H1 (cell line): ENCODE measurements around the gene TRIM40. TPM values are rescaled to one million over a fixed set of nuclear protein-coding genes. Genes with fewer than 3 reads are reported as not detected.

Source experiments
- CTCF ChIA-PET: fragments of 300-600 bp; sonication (Branson Sonifier 250); formaldehyde crosslinking; loops from one replicate; lab custom pipeline; 2021; ENCODE audit not compliant: partially characterized antibody; lab: Charles Lee
- POLR2A ChIA-PET: fragments of 300-600 bp; sonication (Branson Sonifier 250); formaldehyde crosslinking; loops from one replicate; lab custom pipeline; 2021; ENCODE audit warnings: inconsistent platforms; ENCODE audit not compliant: partially characterized antibody; lab: Charles Lee
- DNase-seq, 2 experiments: peaks; one replicate each; pipeline versions ENCODE4 v3.0.0 to v3.0.0-alpha.2; 2010 to 2022; ENCODE audit warnings: low spot score in 2 of 2, low read depth in 1 of 2, mixed read lengths in 1 of 2
- FAIRE-seq: peaks from 2 replicates; lab custom pipeline; 2011; peaks lifted over from hg19 to GRCh38; lab: Jason Lieb, UNC
- H2AFZ ChIP-seq: 2 replicates; pipeline ENCODE4 v1.8.1; 2012; ENCODE audit warnings: low read length, inconsistent platforms
- H2AK5ac ChIP-seq: 2 replicates; pipeline ENCODE4 v1.6.1; 2013; ENCODE audit warnings: low read depth, low read length
- H2BK120ac ChIP-seq: replicated peaks from 2 replicates; pipeline ENCODE3; 2013; ENCODE audit warnings: low read depth, low read length, inconsistent platforms
- H2BK12ac ChIP-seq: 2 replicates; pipeline ENCODE4 v1.6.1; 2013; ENCODE audit warnings: low read depth, low read length
- H2BK15ac ChIP-seq: 2 replicates; pipeline ENCODE4 v1.6.1; 2013; ENCODE audit warnings: low read length
- H2BK20ac ChIP-seq: 2 replicates; pipeline ENCODE4 v1.6.1; 2013; ENCODE audit warnings: low read length
- H2BK5ac ChIP-seq: 2 replicates; pipeline ENCODE4 v1.6.1; 2013; ENCODE audit warnings: low read depth, low read length
- H3K14ac ChIP-seq: 2 replicates; pipeline ENCODE4 v1.6.1; 2013; ENCODE audit warnings: inconsistent platforms; ENCODE audit not compliant: insufficient read length
- H3K18ac ChIP-seq: 2 replicates; pipeline ENCODE4 v1.6.1; 2013; ENCODE audit warnings: low read length; ENCODE audit errors: extremely low read depth
- H3K23ac ChIP-seq: 2 replicates; pipeline ENCODE4 v1.6.1; 2013; ENCODE audit warnings: inconsistent platforms; ENCODE audit not compliant: insufficient read length
- H3K23me2 ChIP-seq: 2 replicates; pipeline ENCODE4 v1.6.1; 2013; ENCODE audit warnings: low read depth, low read length
- H3K27ac ChIP-seq: 2 replicates; pipeline ENCODE4 v1.6.1; 2011; ENCODE audit warnings: low read depth, low read length, inconsistent platforms
- H3K27me3 ChIP-seq, 4 experiments: replicated peaks in 1 of 4; 1 replicate in 1 of 4; 2 replicates in 3 of 4; pipeline versions ENCODE4 v1.6.1 to v1.8.1; 2011 to 2013; ENCODE audit warnings: low read length in 3 of 4, mild to moderate bottlenecking in 3 of 4, inconsistent platforms in 2 of 4, mixed read lengths in 2 of 4, moderate library complexity in 1 of 4; ENCODE audit not compliant: control insufficient read depth in 3 of 4, insufficient read depth in 3 of 4; ENCODE audit errors: extremely low read depth in 1 of 4
- H3K36me3 ChIP-seq, 4 experiments: 2 replicates each; pipeline versions ENCODE4 v1.6.1 to v1.8.1; 2011 to 2013; ENCODE audit warnings: mild to moderate bottlenecking in 4 of 4, low read length in 3 of 4, moderate library complexity in 2 of 4, control low read depth in 1 of 4, inconsistent platforms in 1 of 4; ENCODE audit not compliant: insufficient read depth in 4 of 4, control insufficient read depth in 2 of 4
- H3K4ac ChIP-seq: replicated peaks from 2 replicates; pipeline ENCODE3; 2013; ENCODE audit warnings: low read length, low read depth, mixed read lengths, inconsistent platforms; ENCODE audit not compliant: insufficient read length
- H3K4me1 ChIP-seq, 4 experiments: replicated peaks in 1 of 4; 1 replicate in 1 of 4; 2 replicates in 3 of 4; pipeline versions ENCODE4 v1.6.1 to v1.8.1; 2011 to 2013; ENCODE audit warnings: low read length in 3 of 4, inconsistent platforms in 2 of 4, mixed read lengths in 1 of 4; ENCODE audit not compliant: insufficient read depth in 4 of 4, control insufficient read depth in 3 of 4
- H3K4me2 ChIP-seq, 2 experiments: 2 replicates each; pipeline versions ENCODE4 v1.6.1 to v1.8.1; 2011 to 2013; ENCODE audit warnings: low read depth in 2 of 2, low read length in 2 of 2, control low read depth in 1 of 2, inconsistent platforms in 1 of 2, mild to moderate bottlenecking in 1 of 2; ENCODE audit not compliant: insufficient read depth in 1 of 2
- H3K4me3 ChIP-seq, 4 experiments: fragments of 200-600, 300-600 bp in 1 of 4; sonication (generic), shearing (Covaris generic), sonication (Bioruptor Twin) in 1 of 4; 2 replicates each; pipeline versions ENCODE4 v1.5.1 to v1.8.1; 2011 to 2016; ENCODE audit warnings: low read length in 4 of 4, low read depth in 3 of 4, control low read depth in 2 of 4, inconsistent platforms in 2 of 4, mild to moderate bottlenecking in 2 of 4, mixed read lengths in 1 of 4, moderate library complexity in 1 of 4; ENCODE audit not compliant: insufficient read depth in 2 of 4; ENCODE audit errors: extremely low read depth in 1 of 4
- H3K56ac ChIP-seq: replicated peaks from 2 replicates; pipeline ENCODE3; 2013; ENCODE audit warnings: low read depth, mild to moderate bottlenecking, mixed read lengths, low read length, inconsistent platforms; ENCODE audit not compliant: insufficient read length
- H3K79me1 ChIP-seq: 2 replicates; pipeline ENCODE4 v1.6.1; 2013; ENCODE audit warnings: low read depth, low read length, control low read depth
- H3K79me2 ChIP-seq, 2 experiments: 2 replicates each; pipeline versions ENCODE4 v1.6.1 to v1.8.1; 2012 to 2013; ENCODE audit warnings: low read length in 2 of 2, mild to moderate bottlenecking in 2 of 2, inconsistent platforms in 1 of 2; ENCODE audit not compliant: insufficient read depth in 2 of 2, control insufficient read depth in 1 of 2
- H3K9ac ChIP-seq, 4 experiments: replicated peaks in 1 of 4; 1 replicate in 1 of 4; 2 replicates in 3 of 4; pipeline versions ENCODE4 v1.6.1 to v1.8.1; 2011 to 2013; ENCODE audit warnings: low read depth in 3 of 4, low read length in 3 of 4, control low read depth in 2 of 4, mild to moderate bottlenecking in 2 of 4, moderate library complexity in 2 of 4, inconsistent platforms in 1 of 4; ENCODE audit errors: extremely low read depth in 1 of 4
- H3K9me3 ChIP-seq, 2 experiments: 2 replicates each; pipeline versions ENCODE4 v1.6.1 to v1.8.1; 2012 to 2013; ENCODE audit warnings: mild to moderate bottlenecking in 2 of 2, moderate library complexity in 2 of 2, control low read depth in 1 of 2, inconsistent platforms in 1 of 2, low read depth in 1 of 2, low read length in 1 of 2, mixed read lengths in 1 of 2; ENCODE audit not compliant: insufficient read depth in 2 of 2
- H4K20me1 ChIP-seq, 2 experiments: replicated peaks in 1 of 2; 2 replicates each; pipeline versions ENCODE3 to v1.8.1; 2011 to 2013; ENCODE audit warnings: inconsistent platforms in 2 of 2, low read length in 2 of 2, mild to moderate bottlenecking in 1 of 2; ENCODE audit not compliant: insufficient read depth in 2 of 2, control insufficient read depth in 1 of 2
- H4K5ac ChIP-seq: 2 replicates; pipeline ENCODE4 v1.6.1; 2013; ENCODE audit warnings: low read length, low read depth, mixed read lengths, inconsistent platforms; ENCODE audit not compliant: insufficient read length
- H4K8ac ChIP-seq: 2 replicates; pipeline ENCODE4 v1.8.0; 2013; ENCODE audit warnings: mild to moderate bottlenecking, moderate library complexity, low read length, inconsistent platforms; ENCODE audit not compliant: insufficient read depth; ENCODE audit errors: extremely low read depth
- H4K91ac ChIP-seq: replicated peaks from 2 replicates; pipeline ENCODE3; 2013; ENCODE audit warnings: low read length, mixed read lengths, inconsistent platforms; ENCODE audit not compliant: insufficient read length
- CHD1 ChIP-seq: IDR thresholded peaks from 2 replicates; pipeline ENCODE4 v1.6.1; 2012; ENCODE audit warnings: low read depth, low read length, improper control_type of control experiment
- CTBP2 ChIP-seq: IDR thresholded peaks from 2 replicates; pipeline ENCODE4 v1.7.0; 2011; ENCODE audit warnings: borderline replicate concordance, mild to moderate bottlenecking, moderate library complexity, mixed read lengths, low read length; ENCODE audit not compliant: insufficient read depth, insufficient read length
- GTF2F1 ChIP-seq: IDR thresholded peaks from 2 replicates; pipeline ENCODE4 v1.6.1; 2012; ENCODE audit warnings: low read depth, low read length, improper control_type of control experiment, borderline replicate concordance
- PHF8 ChIP-seq: fragments of 200-600 bp; sonication (generic); conservative IDR thresholded peaks from 2 replicates; pipeline ENCODE4 v1.7.1; 2012; ENCODE audit warnings: low read depth, mild to moderate bottlenecking, inconsistent platforms, low read length, moderate library complexity
- POLR2AphosphoS5 ChIP-seq: IDR thresholded peaks from 2 replicates; pipeline ENCODE4 v1.6.1; 2011; ENCODE audit warnings: low read depth, low read length
- SIX5 ChIP-seq: IDR thresholded peaks from 2 replicates; pipeline ENCODE4 v1.6.1; 2011; ENCODE audit warnings: mild to moderate bottlenecking, low read depth, low read length
- SP1 ChIP-seq: IDR thresholded peaks from 2 replicates; pipeline ENCODE4 v1.6.1; 2011; ENCODE audit warnings: low read depth, low read length
- SP2 ChIP-seq: IDR thresholded peaks from 2 replicates; pipeline ENCODE4 v1.6.1; 2012; ENCODE audit warnings: mild to moderate bottlenecking, low read length, inconsistent platforms
- SRF ChIP-seq: IDR thresholded peaks from 2 replicates; pipeline ENCODE4 v1.6.1; 2011; ENCODE audit warnings: mild to moderate bottlenecking, low read depth, low read length, moderate library complexity
- WGBS, 2 experiments: shearing (Covaris generic) in 1 of 2; methylation state at CpG; one replicate each; pipeline versions ENCODE4 v1.1.6 to v1.1.7; 2013 to 2015; ENCODE audit warnings: low lambda C conversion rate in 2 of 2, mixed read lengths in 2 of 2, inconsistent platforms in 1 of 2, low coverage in 1 of 2, missing lambda C conversion rate in 1 of 2; ENCODE audit not compliant: insufficient replicate concordance in 2 of 2, insufficient coverage in 1 of 2, insufficient read length in 1 of 2; ENCODE audit errors: extremely low coverage in 1 of 2, missing lambda C conversion rate in 1 of 2; 5-methylcytosine and 5-hydroxymethylcytosine counted together
- polyA plus RNA-seq, 7 experiments: library from polyadenylated mRNA; depleted of rRNA in 3 of 7; stranded (reverse) in 5 of 7; unstranded in 2 of 7; fragments of >200 nt in 5 of 7; fragments of 200-250 nt in 2 of 7; gene quantifications; 1 replicate in 5 of 7; 2 replicates in 1 of 7; 4 replicates in 1 of 7; pipeline versions ENCODE4 v1.2.1 to v1.2.3, GENCODE V29; 2011 to 2013; ENCODE audit warnings: missing spikeins in 2 of 7, mixed read lengths in 2 of 7
- total RNA-seq: library from RNA; stranded (reverse); fragmentation: NEBNext Ultra II Directional; extraction: Animal tissue kit (Norgen Biotek cat#: 25700); gene quantifications from 2 replicates; pipeline ENCODE4 v1.2.1, GENCODE V29; 2021
- TF ChIP-seq, protein P1 (sequence below), 3 experiments: IDR thresholded peaks; 1 replicate in 2 of 3; 2 replicates in 1 of 3; pipeline versions ENCODE4 v1.5.1 to v1.6.1; 2011; ENCODE audit warnings: low read length in 3 of 3, mild to moderate bottlenecking in 3 of 3, inconsistent platforms in 2 of 3, low read depth in 1 of 3, moderate library complexity in 1 of 3; ENCODE audit not compliant: insufficient read depth in 1 of 3; ENCODE audit errors: control extremely low read depth in 1 of 3

TRIM40 gene
- total and polyA plus RNA-seq, 2 of the 8 experiments (the other 6 are each of a cell fraction or from before 2014, with no cell fraction given), result not detected

DNA sequence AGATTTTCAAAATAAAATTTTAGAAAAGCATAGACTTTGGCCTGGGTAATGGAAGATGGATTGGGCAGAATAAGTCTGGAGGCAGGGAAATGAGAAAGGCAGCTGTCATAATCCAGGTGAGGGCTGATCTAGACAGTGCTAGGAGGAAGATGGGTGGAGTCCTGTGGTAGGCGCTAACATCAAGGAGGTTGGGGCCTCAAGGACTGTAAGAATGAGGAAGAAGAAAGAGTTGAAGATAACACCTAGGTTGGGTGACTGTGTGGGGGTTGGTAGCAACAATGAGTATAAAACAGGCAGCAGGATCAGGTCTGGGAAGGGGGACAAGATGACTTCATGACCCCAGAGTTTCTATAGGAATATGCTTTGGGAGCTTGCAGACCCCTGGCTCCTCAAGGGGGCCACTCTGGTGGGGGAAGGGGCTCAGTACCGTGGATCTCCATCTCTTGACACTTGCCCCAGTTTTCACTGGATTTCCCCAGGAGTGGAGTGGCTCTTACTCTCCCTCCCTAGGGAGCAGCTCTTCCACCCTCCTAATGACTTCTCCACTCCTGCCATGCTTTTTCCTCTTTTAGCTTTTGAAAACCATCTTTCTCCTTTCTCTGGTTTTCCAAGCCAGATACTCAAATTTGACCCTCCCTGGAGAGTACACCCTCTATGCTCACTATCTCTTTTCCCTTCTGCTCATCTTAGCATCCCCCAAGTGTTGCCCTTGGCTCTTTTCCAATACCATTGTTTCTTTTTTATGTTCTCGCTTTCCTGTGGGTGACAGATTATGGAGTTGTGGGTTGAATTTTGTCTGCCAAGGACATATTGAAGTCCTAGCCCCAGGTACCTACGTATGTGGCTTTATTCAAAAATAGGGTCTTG, 37.8 kb upstream of the TRIM40 start:
- FAIRE-seq, result no peak
- 84% methylated on average over 4 of the region's 4 CpGs; no CpG with 5 or more reads in 1 of the 2 experiments for WGBS, 2 experiments
- TF ChIP-seq SIX5 (no peak), PHF8 (no peak), SP2 (no peak), SP1 (no peak), CTBP2 (no peak), SRF (no peak), POLR2AphosphoS5 (no peak), GTF2F1 (no peak), CHD1 (no peak)
- TF ChIP-seq, protein P1, sequence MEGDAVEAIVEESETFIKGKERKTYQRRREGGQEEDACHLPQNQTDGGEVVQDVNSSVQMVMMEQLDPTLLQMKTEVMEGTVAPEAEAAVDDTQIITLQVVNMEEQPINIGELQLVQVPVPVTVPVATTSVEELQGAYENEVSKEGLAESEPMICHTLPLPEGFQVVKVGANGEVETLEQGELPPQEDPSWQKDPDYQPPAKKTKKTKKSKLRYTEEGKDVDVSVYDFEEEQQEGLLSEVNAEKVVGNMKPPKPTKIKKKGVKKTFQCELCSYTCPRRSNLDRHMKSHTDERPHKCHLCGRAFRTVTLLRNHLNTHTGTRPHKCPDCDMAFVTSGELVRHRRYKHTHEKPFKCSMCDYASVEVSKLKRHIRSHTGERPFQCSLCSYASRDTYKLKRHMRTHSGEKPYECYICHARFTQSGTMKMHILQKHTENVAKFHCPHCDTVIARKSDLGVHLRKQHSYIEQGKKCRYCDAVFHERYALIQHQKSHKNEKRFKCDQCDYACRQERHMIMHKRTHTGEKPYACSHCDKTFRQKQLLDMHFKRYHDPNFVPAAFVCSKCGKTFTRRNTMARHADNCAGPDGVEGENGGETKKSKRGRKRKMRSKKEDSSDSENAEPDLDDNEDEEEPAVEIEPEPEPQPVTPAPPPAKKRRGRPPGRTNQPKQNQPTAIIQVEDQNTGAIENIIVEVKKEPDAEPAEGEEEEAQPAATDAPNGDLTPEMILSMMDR (IDR thresholded peaks at IDR 0.05; ENCODE audit: control extremely low read depth in 1 of 3, insufficient read depth in 1 of 3, low read depth in 1 of 3, low read length in 3 of 3), result no peak

More for the DNA sequence above, 37.8 kb upstream of the TRIM40 start:
- H4K91ac ChIP-seq, result no peak overlapping the region
- H4K20me1 ChIP-seq, result no peaks in the 10 kb centered on the region
- no peaks in the 10 kb centered on the region for H3K9me3 ChIP-seq
- H3K18ac ChIP-seq, result no peak overlapping the region
- H2BK15ac ChIP-seq, result no peak overlapping the region
- no peak for DNase-seq
- no peaks in the 10 kb centered on the region for H3K79me2 ChIP-seq
- no peak overlapping the region for H3K9ac ChIP-seq
- H2AK5ac ChIP-seq, result no peak overlapping the region
- no peak overlapping the region for H2BK5ac ChIP-seq
- H3K56ac ChIP-seq, result no peak overlapping the region
- no peak overlapping the region for H3K14ac ChIP-seq
- POLR2A ChIA-PET, result no interaction called here
- peaks cover 32 to 56% (median 54%) of the 10 kb centered on the region in 4 experiments for H3K27me3 ChIP-seq
- no peak overlapping the region for H2BK20ac ChIP-seq
- no peak overlapping the region for H2BK120ac ChIP-seq
- H3K4me1 ChIP-seq, result peaks cover 3 to 12% (median 8%) of the 10 kb centered on the region in 4 experiments; a peak in 6 of 7 replicates
- peaks cover 5% of the 10 kb centered on the region; the same call in 1 of the 2 replicates for H3K23me2 ChIP-seq
- CTCF ChIA-PET, result interaction anchor here (1.5 to 3.5 kb wide), 2 partner anchors 11 to 33 kb away, joined by 5 to 17 read pairs; no protein-coding TSS in a partner anchor
- H3K23ac ChIP-seq, result no peak overlapping the region
- no peak overlapping the region for H2AFZ ChIP-seq
- no peak overlapping the region for H3K4me2 ChIP-seq
- no peak overlapping the region for H4K8ac ChIP-seq
- H3K27ac ChIP-seq, result no peak overlapping the region
- H3K36me3 ChIP-seq, result no peaks in the 10 kb centered on the region
- H2BK12ac ChIP-seq, result no peak overlapping the region
- H3K4ac ChIP-seq, result no peak overlapping the region
- no peaks in the 10 kb centered on the region for H3K79me1 ChIP-seq
- H3K4me3 ChIP-seq, result no peak overlapping the region
- no peak overlapping the region for H4K5ac ChIP-seq
